HG02759 (cell line): ENCODE measurements around the gene MECP2.

Experiments
- ATAC-seq: cut with Tn5 transposase; IDR thresholded peaks from one replicate; pipeline ENCODE4 v1.9.1; 2021; ENCODE audit warnings: mild to moderate bottlenecking, moderate library complexity; ENCODE audit not compliant: unreplicated experiment

The MECP2 gene

GRCh38 chrX:154116426-154117211 is 19.1 kb upstream of the MECP2 start:
- ATAC-seq, result no peak

GRCh38 chrX:154115750-154116149 is 18.2 kb upstream of the MECP2 start:
- no peak for ATAC-seq

GRCh38 chrX:154115071-154115470 is 17.6 kb upstream of the MECP2 start:
- ATAC-seq, result no peak

GRCh38 chrX:154114652-154115051 is 17.1 kb upstream of the MECP2 start:
- ATAC-seq, result no peak

- ATAC-seq, result no peak
These were observed 16.2 kb upstream of the MECP2 start for GRCh38 chrX:154113729-154114128.

- ATAC-seq, result no peak
These were observed 1.0 kb upstream of the MECP2 start for GRCh38 chrX:154098551-154098950.

GRCh38 chrX:154097003-154097588 is 421 bp downstream of the MECP2 start:
- ATAC-seq, result peak; percentile 49

GRCh38 chrX:154096140-154097002 is 1.1 kb downstream of the MECP2 start:
- no peak for ATAC-seq

GRCh38 chrX:154094833-154095232 is 2.7 kb downstream of the MECP2 start:
- ATAC-seq, result no peak

GRCh38 chrX:154093965-154094364 is 3.6 kb downstream of the MECP2 start:
- no peak for ATAC-seq

GRCh38 chrX:154092371-154092770 is 5.1 kb downstream of the MECP2 start:
- ATAC-seq, result no peak

GRCh38 chrX:154091678-154092077 is 5.8 kb downstream of the MECP2 start:
- no peak for ATAC-seq

GRCh38 chrX:154090731-154091130 is 6.8 kb downstream of the MECP2 start:
- no peak for ATAC-seq

- no peak for ATAC-seq
These were observed 12.8 kb downstream of the MECP2 start for GRCh38 chrX:154084449-154085300.

- ATAC-seq, result no peak
These were observed 14.4 kb downstream of the MECP2 start for GRCh38 chrX:154083126-154083517.

- no peak for ATAC-seq
These were observed 15.0 kb downstream of the MECP2 start for GRCh38 chrX:154082396-154083125.

GRCh38 chrX:154077101-154077500 is 20.4 kb downstream of the MECP2 start:
- ATAC-seq, result no peak

GRCh38 chrX:154074199-154074598 is 23.3 kb downstream of the MECP2 start:
- no peak for ATAC-seq

- ATAC-seq, result no peak
These were observed 25.3 kb downstream of the MECP2 start for GRCh38 chrX:154072192-154072591.

GRCh38 chrX:154068560-154068959 is 29.0 kb downstream of the MECP2 start:
- no peak for ATAC-seq
